Measurements from ENCODE around the gene TPD52L1.

The TPD52L1 gene

DNA sequence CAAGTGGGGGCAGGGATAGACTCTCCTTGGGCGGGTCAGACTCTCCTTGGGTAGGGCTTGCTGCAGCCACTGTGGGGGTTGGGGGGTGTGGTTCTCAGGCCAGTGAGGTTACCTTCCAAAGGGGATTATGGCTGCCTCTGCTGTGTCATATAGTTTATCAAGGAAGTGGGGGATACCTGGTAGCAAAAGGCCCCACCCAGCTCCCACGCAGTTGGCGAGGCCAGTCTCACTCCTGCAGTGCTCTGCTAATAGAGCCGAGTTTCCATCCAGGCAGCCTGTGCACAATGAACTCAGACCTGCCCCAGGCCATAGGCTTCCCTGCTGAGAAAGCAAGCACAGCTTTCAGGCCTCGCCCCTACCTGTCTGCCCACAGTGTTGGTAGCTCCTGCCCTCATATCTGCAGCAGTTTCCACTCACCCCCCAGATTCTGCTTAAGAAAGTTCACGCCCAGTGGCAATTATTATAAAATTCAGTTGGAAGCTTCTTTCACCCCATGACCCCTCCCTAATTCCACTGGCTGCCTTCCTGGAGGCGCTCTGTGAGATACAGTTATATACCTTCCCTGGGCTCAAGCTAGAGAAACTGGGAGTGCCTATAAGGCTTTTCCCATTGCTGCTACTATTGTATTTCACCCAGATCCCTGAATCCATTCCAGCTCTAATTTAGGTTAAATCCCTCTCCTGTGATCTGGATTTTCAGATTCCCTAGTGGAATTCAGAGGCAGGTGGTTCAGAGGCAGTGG lies 92.1 kb downstream of the TPD52L1 start:
- DNase-seq (ENCODE audit: low read depth), result no peak

DNA sequence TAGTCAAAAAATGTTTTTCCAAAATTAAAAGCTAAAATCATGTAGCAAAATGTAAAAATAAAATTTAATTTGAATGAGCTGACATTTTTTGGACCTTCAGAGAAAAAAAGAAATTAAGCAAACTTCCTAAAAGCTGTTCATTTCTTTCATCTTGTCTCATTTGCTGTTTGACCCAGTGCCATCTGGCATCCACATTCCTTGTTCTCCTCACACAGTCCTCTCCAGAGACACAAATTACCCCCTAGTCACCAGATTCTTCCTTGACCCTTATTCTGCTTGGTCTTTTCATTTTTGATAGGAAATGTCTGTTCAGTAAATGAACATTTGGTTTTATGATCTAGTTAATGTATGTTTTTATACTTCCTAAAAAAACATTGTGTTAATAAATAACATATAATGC lies 93.0 kb downstream of the TPD52L1 start:
- no peak for DNase-seq (ENCODE audit: low read depth)

DNA sequence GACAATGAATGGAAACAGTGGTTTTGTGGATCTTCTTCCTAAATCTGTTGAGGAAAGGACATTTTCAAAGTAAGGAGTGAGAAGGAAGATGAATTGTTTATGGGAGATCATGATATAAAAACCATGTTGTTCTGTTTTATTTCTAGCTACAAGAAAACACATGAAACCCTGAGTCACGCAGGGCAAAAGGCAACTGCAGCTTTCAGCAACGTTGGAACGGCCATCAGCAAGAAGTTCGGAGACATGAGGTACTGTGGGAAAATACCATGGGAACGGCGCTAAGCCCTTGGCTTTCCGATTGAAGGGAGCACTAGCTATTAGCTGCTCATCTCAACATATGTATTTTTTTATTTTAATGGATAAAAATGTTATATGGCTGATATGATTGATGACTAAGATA lies 94.6 kb downstream of the TPD52L1 start:
- no peak for DNase-seq (ENCODE audit: low read depth)

DNA sequence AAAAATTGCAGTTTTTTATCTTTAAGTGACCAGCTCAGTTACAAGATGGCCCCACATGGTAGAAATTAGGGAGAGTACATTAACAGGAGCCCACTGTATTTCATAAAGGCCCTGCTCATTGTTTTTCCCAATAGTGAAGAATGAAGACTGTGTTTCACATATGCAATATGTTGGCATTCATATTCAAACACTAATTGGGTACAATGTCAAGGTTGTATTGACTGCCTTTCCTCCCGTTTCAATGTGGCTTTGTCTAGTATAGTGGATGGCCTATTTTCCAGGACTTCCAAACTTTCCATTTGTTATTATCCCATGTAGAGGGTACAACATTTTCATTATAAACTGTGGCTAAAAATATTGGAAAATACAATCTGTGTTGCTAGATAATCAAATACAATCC lies 96.9 kb downstream of the TPD52L1 start:
- no peak for DNase-seq (ENCODE audit: low read depth)

DNA sequence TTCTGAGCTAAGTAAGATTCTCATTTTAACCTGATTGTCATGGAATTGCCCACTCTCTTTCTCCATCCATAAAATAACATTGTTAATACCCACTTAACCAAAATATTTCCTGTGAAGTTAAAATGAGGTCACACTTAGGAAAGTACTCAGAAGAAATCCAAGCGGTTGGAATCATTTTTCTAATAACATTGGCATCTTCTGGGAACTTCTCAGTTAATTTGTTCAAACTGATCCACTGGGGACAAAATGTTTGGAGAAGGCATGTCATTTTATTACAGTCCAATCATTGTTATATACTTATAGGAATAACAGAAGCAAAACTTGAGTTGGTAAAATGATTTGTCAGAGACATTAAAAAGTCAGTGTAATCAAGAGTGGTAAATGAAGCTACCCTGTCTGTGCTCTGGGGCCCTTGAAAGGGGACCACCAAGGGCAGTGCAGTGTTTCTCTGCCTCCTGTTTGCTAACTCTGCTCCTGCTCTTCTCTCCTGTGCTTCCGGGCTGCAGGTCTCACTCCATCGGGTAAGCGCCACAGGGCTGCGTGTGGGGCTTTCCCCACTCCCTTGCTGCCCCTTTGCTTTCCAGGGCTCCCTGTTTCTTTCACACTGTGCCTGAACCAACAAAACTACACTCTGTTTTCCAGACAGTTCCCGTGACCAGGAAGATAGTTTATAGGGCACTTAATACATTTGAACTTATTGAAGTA lies 98.1 kb downstream of the TPD52L1 start:
- DNase-seq (ENCODE audit: low read depth), result no peak

DNA sequence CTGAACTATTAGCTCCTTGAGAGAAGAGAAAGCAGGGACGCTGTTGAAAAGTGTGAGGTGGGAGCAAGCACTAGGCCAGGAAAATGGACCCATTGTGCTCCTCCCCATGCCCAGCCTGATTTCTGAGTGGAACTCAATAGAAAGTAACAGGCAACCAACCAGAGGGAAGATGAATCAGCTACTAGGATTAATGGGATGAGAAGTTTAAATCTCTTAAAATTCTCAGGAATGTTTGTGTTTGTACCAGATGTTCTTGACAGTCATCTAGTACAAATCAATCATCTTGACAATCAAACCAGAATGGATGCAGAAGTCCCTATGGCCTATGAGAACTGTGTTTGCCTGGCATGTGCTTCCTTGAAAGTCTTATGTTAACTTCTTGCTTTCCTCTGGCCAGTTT lies 99.3 kb downstream of the TPD52L1 start:
- DNase-seq (ENCODE audit: low read depth), result no peak

DNA sequence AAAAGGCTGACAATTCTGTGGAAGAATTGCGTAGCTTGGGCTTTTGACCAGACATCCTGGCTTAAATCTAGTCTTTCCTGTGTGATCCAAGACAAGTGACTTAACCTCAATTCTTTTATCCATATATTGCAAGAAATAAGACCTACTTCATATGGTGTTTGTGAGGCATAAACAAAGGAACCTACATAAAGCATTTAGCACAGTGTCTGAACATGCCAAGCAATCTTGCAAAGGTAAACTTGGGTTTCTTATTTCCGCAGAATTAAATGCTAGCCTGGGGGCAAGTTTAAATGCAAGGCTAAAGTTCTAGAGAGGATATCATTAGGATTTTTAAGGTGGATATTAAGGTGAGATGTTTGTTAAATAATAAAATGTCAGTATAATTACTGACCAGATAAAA lies 100.3 kb downstream of the TPD52L1 start:
- no peak for DNase-seq (ENCODE audit: low read depth)

DNA sequence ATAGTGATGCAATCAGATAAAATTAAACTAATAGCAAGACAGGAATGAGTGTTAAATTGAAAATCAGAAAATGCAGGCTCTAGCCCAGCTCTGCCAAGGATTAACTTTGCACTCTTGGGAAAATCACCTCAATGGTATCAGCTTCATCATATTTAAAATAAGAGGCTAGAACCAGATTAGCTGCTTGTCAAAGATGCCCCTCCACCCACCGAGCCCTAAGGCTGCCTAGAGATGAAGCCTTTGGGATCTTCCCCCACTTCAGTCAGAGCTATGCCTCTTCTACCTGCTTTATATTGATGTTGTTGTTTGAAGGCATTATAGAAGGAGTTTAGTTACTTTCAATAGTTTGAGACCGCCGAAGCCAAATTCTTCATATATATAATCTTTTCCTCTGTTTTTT lies 100.7 kb downstream of the TPD52L1 start:
- DNase-seq (ENCODE audit: low read depth), result no peak

DNA sequence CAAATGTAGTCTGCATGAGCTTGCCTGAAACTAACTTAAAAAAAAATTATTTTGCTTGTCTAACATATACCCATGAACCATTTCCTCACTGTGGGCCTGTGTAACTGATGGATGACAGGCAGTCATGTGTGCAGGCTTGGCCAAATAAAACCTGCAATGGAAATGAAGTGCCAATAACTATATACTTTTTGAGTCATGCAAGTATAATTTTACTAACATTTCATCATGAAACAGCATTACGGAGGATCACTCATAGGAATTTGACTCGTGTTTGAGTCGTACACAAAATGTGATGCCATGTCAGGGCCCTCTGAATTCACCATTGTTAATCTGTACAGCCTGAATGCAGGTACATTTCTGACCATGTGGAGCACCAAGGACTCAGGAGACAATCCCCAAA lies 101.6 kb downstream of the TPD52L1 start:
- no peak for DNase-seq (ENCODE audit: low read depth)

DNA sequence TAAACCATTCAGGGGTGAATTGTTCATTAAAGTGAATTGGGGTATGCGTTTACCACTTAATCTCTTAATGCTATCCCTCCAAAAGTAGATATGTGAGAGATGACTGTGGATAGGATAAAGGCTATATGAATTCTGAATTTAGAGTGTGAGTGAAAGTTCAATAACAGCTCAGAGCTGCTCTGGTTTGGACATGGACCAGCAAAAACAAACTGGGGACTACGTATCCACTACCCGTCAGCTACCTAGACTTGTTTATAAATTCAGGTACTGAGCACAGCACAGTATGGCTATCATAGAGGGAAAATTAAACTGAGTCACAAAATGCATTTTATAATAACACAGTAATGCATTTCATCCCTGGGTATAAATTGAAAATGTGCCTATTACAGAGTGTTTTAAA lies 103.8 kb downstream of the TPD52L1 start:
- DNase-seq (ENCODE audit: low read depth), result no peak

DNA sequence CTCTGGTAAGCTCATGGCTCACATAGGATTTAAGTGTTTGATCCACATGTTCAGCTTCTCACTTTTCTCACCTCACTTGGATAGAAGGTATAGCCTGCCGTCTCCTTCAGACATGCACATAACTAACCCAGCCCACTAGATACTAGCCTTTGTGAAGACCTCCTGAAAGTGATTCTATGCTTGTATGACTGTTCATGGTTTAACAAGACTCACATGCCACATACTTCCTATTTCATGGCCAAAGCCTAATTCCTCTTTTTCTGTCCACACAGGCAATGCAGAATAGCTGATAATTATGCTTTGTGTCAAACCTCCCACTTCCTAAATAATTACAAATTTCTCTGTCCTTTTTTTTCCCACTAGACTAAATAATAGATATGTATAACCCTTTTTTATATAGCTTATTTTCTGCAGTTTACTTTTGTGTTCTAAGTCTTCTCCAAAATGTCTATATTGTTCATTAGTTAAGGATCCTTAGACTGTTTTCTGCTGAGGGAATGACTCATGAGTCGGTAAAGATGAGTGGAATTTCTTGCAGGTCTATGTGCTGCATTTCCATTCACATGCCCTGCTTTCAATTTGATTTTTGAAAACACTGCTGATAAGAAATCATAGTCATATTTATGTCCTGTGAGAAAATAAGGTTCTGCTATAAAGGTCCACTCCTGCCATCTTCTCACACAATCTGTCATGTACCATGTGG lies 105.2 kb downstream of the TPD52L1 start:
- no peak for DNase-seq (ENCODE audit: low read depth)

DNA sequence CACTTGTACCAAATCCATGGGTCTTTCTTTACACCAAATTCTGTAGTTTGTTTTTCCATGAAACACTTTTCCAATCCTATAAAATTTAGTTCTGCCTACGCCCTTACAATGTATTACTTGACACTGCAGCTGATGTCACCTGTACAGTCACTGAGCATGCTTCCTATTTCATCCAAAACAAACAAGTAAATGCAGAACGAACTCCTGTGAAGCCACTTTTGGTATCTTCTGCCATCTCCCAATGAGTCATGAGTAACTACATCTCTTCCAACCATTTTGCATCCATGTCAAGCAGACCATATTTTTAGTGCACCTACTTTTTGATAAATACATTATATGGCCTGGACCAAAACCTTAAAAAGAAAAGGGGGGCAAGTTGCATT lies 105.8 kb downstream of the TPD52L1 start:
- DNase-seq (ENCODE audit: low read depth), result no peak

DNA sequence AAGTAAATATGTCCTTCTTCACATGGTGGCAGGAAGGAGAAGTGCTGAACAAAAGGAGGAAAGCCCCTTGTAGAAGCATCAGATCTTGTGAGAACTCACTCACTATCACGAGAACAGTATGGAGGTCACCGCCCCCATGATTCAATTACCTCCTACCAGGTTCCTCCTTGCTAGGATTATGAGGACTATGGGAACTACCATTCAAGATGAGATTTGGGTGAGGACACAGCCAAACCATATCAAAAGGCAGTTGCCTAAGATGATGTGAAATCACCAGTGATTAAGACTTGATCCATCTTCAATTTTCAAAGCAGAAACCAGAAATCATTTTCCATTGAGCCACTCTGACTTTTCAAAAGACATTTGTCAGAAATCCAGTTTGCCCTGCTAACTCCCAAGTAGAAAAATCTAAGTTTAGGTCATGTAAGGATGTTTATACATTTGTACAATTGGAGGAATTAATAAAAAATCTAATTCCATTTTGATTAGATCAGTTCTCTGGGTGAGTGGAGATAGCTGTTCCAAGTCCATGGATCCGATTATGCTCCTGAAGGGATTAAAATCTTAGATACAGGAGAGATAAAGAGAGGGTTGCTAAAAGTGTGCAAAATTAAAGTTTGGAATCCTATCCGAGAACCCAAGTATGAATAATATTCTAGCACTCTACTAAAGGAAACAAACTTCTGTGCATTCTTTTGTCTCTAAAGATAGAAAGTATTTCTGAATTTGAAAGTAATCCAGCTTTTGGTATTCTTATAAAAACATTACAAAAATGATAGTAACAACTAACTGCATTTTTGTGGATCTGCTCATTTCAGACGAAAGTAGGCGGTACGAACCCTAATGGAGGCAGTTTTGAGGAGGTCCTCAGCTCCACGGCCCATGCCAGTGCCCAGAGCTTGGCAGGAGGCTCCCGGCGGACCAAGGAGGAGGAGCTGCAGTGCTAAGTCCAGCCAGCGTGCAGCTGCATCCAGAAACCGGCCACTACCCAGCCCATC lies 108.7 kb downstream of the TPD52L1 start:
- DNase-seq (ENCODE audit: low read depth), result no peak

DNA sequence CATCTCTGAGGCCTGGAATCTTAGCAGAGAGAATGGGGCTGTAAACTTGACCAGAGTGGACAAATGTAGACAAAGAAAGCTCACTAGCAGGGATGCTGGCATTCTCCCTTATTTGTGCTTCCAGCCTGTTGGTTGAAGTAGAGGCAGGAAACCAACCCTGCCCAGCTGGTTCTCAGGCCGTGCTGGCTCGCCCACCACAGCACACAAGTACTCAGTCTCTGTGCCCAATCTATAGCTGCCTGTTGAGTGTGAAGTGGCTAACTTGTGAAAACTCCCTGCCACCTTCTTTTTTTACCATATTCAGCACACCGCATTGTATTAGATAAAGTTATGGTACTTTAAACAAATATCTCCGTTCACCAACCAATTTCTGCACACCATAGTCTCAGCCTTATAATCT lies 110.9 kb downstream of the TPD52L1 start:
- DNase-seq (ENCODE audit: low read depth), result no peak

DNA sequence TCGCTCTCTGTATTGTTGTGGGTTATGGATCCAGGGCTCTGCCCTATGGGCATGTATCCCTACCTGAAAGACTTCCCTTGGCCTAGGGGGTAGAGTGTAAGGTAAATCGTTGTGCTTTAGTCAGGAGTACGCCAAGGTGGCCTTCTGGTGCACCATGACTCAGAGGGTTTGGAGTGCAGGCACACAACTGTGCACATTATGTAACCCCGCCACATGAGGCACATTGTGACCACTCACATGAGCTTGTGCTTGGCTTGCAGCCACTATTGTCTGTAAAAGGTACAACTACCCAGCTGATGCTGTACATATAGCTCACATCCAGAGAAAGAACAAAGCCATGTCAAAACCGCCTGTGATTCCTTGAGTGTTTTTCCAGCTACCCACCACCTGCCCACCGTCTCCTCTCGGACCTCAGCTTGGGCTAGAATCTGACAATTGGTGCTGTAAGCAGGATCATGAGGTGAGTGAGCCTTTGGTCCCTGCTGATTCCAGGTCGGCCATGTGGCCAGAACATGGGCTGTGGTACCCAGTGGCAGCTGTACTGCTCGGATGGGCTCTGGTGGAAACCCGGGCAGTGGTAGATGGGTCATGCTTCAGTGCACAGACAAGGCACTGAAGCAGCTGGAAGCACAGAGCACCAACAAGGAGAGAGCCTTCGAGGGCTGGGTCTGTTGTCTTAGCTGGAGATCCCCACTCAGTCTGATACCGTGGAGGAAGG lies 114.4 kb downstream of the TPD52L1 start:
- no peak for DNase-seq (ENCODE audit: low read depth)

DNA sequence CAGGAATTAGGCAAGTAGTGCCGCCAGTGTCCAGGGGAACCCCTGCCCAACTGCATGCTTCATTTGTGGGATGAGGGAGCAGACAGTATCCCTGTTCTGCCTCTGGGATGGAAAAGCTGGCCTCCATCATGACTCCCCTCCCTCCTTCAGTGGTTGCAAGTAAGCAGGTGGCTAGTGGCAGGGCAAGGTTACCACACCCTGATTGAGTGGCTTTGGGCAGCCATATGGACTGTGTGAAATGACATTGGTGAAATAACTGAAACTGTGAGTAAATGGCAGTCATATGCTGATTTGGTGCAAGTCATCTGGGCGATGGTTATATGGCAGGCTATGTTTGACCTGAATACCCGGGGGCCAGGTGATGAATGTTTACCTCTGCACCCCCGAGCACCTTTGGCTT lies 115.2 kb downstream of the TPD52L1 start:
- DNase-seq (ENCODE audit: low read depth), result no peak

DNA sequence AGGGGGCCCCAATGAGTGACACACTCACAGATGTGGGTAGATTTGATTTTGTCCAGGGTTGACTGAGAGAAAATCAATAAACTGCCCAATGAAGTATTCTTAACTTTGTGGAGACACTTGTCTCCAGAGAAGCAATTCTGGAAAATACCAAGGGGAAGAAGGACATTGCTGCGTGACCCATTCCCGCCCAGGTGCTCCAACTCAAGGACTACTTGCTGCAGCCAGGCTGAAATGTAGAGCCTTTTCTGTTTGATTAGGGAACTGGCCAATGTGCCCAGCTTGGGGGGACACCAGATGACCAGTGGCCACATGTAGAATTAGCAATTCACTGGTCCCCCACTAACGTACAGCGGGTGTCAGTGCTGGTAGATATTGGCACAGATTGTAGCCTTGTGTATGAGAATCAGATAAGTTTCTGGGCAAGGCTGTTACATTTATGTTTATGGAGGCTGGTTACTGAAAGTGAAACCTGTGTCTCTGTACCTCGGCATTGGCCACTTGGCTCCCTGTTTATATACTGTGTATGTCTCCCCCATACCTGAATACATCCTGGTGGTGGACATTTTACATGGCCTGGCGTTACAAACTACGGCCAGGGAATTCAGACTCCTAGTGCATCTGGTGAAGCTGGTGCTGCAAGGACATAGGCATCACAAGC lies 115.9 kb downstream of the TPD52L1 start:
- no peak for DNase-seq (ENCODE audit: low read depth)

DNA sequence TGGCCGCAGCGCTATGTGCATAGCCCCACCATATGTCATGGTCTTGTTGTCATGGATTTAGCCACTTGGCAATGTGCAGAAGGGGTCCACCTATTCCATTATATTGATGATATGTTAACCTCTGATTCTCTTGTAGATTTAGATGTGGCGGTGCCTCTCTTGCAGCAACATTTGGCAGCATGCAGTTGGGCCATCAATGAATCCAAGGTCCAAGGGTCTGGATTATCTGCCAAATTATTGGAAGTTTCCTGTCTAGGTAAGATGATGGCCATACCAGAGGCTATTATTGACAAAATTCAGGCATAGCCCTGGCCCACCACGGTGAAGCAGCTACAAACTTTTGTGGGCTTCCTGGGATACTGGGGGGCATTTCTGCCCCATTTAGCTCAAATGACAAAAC lies 116.8 kb downstream of the TPD52L1 start:
- no peak for DNase-seq (ENCODE audit: low read depth)

DNA sequence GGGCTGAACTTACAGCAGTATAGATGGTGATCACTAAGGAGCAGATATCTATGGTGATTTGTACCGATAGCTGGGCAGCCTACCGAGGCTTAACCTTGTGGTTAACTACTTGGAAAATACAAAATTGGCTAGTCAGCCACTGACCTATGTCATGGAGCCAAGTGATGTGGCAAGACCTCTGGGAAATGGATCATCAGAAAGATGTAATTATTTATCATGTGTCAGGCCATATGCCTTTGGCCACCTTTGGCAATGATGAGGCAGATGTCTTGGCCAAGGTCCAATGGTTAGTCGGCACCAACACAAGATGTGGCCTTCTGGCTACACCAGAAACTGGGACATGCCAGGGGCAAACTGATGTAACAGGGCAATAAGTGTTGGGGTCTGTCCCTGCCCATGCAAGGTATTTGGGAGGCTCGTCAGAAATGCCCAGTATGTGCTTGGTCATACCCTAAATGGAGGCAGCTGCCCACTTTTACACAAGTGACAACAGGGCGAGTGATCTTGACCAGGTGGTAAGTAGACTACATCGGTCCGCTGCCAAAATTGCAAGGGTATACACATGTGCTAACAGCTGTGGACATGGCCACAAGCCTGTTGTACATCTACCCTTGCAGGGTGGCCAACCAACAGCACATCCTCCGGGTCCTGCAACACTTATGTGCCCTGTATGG lies 118.0 kb downstream of the TPD52L1 start:
- DNase-seq (ENCODE audit: low read depth), result no peak

DNA sequence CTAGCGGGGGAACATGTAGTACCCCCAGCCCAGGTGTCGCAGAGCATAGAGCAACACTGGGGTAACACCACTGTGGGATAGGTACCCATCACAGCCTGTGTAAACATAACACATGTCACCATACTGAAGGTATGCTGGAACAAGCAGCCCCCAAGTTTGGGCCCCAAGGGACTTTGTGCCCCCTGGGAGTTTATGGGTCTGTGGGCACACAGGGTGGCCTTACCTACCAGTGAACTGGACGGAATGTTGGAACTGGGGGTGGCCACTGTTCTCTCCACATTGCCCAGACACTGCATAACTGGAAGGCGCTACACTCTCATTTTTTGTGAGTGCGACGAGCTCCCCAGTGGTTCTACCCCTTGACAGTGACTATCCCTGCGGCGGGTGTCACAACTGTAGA lies 119.7 kb downstream of the TPD52L1 start:
- DNase-seq (ENCODE audit: low read depth), result no peak

Data from activated T-helper 9 cell treated with anti-CD3 and anti-CD28 coated beads, Interleukin-2, amount 50 U/mL, for 16 hours (primary cell).